ENCODE results near the gene AKT1. TPM values are rescaled to one million over a fixed set of nuclear protein-coding genes. Genes with fewer than 3 reads are reported as not detected.

The AKT1 gene
- total and polyA plus RNA-seq, 2 of the 4 experiments (the other 2 are of a cell fraction): 193 to 221 TPM

- H3K36me3 ChIP-seq (ENCODE audit: control insufficient read depth, insufficient read depth, low read length): peaks cover 39% of the 10 kb centered on the region
- peaks cover 6% of the 10 kb centered on the region; the same call in 1 of the 2 replicates for H3K4me1 ChIP-seq (ENCODE audit: control insufficient read depth, insufficient read depth, low read length)
- no peak overlapping the region for H3K18ac ChIP-seq (ENCODE audit: low read depth, low read length)
- ChIA-PET CTCF (no interaction called here), POLR2A (ENCODE audit: unreplicated experiment) (no interaction called here)
- intact Hi-C loops (cut with micrococcal nuclease): no loop called here
- no peaks in the 10 kb centered on the region for H3K27me3 ChIP-seq (ENCODE audit: control insufficient read depth, insufficient read depth, low read length)
- 97% methylated on average over 14 of the region's 27 CpGs; no CpG with 5 or more reads in 1 of the 2 experiments for WGBS, 2 experiments (ENCODE audit: extremely low coverage in 2 of 2, insufficient read length in 1 of 2)
- H4K5ac ChIP-seq (ENCODE audit: low read depth, low read length): no peak overlapping the region
- no peak overlapping the region for H2BK15ac ChIP-seq (ENCODE audit: low read depth, low read length)
- H3K27ac ChIP-seq (ENCODE audit: insufficient read depth, low read length): no peak overlapping the region
- no peak overlapping the region for H3K4ac ChIP-seq (ENCODE audit: low read depth, low read length)
- no peak for ATAC-seq (ENCODE audit: low read depth)
- no peaks in the 10 kb centered on the region for H3K9me3 ChIP-seq (ENCODE audit: control insufficient read depth, insufficient read depth, low read length)
- H3K23ac ChIP-seq (ENCODE audit: low read depth, low read length): no peak overlapping the region
- H4K20me1 ChIP-seq (ENCODE audit: insufficient read depth, low read length): peaks cover 56% of the 10 kb centered on the region
- BruUV-seq (replicated peaks): no TSS peak
- TF ChIP-seq RCOR1 (IDR thresholded peaks at IDR 0.05; ENCODE audit: insufficient replicate concordance, low read length) (no peak), BHLHE40 (IDR thresholded peaks at IDR 0.05; ENCODE audit: low read depth, low read length) (no peak), CHD1 (IDR thresholded peaks at IDR 0.05; ENCODE audit: low read depth, low read length) (no peak), NFE2L2 (IDR thresholded peaks at IDR 0.05; ENCODE audit: low read depth, low read length) (no peak), CEBPB (IDR thresholded peaks at IDR 0.05; ENCODE audit: low read depth, low read length) (no peak), MAFK (IDR thresholded peaks at IDR 0.05; ENCODE audit: low read depth, low read length) (no peak), CTCF (conservative IDR thresholded peaks at IDR 0.05; ENCODE audit: low read depth, low read length) (no peak), MXI1 (IDR thresholded peaks at IDR 0.05; ENCODE audit: borderline replicate concordance, low read depth, low read length) (no peak), POLR2A (IDR thresholded peaks at IDR 0.05; ENCODE audit: low read depth, low read length) (no peak), SMC3 (IDR thresholded peaks at IDR 0.05; ENCODE audit: low read depth, low read length) (no peak), RAD21 (IDR thresholded peaks at IDR 0.05; ENCODE audit: low read length) (no peak), FOS (IDR thresholded peaks at IDR 0.05; ENCODE audit: low read depth, low read length) (no peak), USF2 (IDR thresholded peaks at IDR 0.05; ENCODE audit: low read depth, low read length) (no peak), MAZ (IDR thresholded peaks at IDR 0.05; ENCODE audit: borderline replicate concordance, low read depth, low read length) (no peak), RFX5 (IDR thresholded peaks at IDR 0.05; ENCODE audit: low read depth, low read length) (no peak)
- TF ChIP-seq, protein P1, sequence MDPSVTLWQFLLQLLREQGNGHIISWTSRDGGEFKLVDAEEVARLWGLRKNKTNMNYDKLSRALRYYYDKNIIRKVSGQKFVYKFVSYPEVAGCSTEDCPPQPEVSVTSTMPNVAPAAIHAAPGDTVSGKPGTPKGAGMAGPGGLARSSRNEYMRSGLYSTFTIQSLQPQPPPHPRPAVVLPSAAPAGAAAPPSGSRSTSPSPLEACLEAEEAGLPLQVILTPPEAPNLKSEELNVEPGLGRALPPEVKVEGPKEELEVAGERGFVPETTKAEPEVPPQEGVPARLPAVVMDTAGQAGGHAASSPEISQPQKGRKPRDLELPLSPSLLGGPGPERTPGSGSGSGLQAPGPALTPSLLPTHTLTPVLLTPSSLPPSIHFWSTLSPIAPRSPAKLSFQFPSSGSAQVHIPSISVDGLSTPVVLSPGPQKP (IDR thresholded peaks at IDR 0.05; ENCODE audit: borderline replicate concordance, low read depth, low read length): no peak
- H4K8ac ChIP-seq (ENCODE audit: low read depth in 2 of 2, low read length in 2 of 2): no peak overlapping the region
- H3K9ac ChIP-seq (ENCODE audit: low read depth, low read length): no peak overlapping the region
- in situ Hi-C loops (cut with MboI; ENCODE audit: low sequenced_read_pairs): no loop called here
- no peak overlapping the region for H4K91ac ChIP-seq (ENCODE audit: insufficient read depth, low read depth, low read length)
- dilution Hi-C loops (cut with HindIII; ENCODE audit: low sequenced_read_pairs, unreplicated experiment): no loop called here
- no peak overlapping the region for H3K56ac ChIP-seq (ENCODE audit: extremely low read depth, insufficient read depth, low read length)
- H2BK5ac ChIP-seq (ENCODE audit: low read depth, low read length, poor library complexity, severe bottlenecking): no peak overlapping the region
- no peak overlapping the region for H2AK5ac ChIP-seq (ENCODE audit: low read depth, low read length)
- H3K4me2 ChIP-seq (ENCODE audit: low read depth, low read length): no peak overlapping the region
- no peak overlapping the region for H3K14ac ChIP-seq (replicated peaks; ENCODE audit: low read depth, low read length)
- H3K79me1 ChIP-seq (ENCODE audit: low read depth in 1 of 2, low read length in 2 of 2): peaks cover 8 to 63% of the 10 kb centered on the region in 2 experiments; a peak in 2 of 4 replicates
- no peaks in the 10 kb centered on the region for H3K9me1 ChIP-seq (ENCODE audit: insufficient read depth, low read length)
- H3K4me3 ChIP-seq (ENCODE audit: insufficient read depth, low read depth, low read length): no peak overlapping the region
- no peak overlapping the region for H2AK9ac ChIP-seq (replicated peaks; ENCODE audit: low read depth, low read length, poor library complexity)
- H2BK20ac ChIP-seq (ENCODE audit: low read depth, low read length): no peak overlapping the region
- H2BK120ac ChIP-seq (ENCODE audit: low read depth, low read length): no peak overlapping the region
- no peak for DNase-seq
- no peak overlapping the region for H2AFZ ChIP-seq (replicated peaks; ENCODE audit: low read length, poor library complexity)
Observed at GRCh38 chr14:104756477-104757237, 38.9 kb downstream of the AKT1 start.
